ENCODE data around the gene CFAP77. TPM values are rescaled to one million over a fixed set of nuclear protein-coding genes. Genes with fewer than 3 reads are reported as not detected.

The CFAP77 gene
- total RNA-seq, 4 donors from 2014 or later = 0.44 TPM; not detected in 3

- H3K4me1 ChIP-seq = no peaks in the 10 kb centered on the region
- H3K4me3 ChIP-seq (replicated peaks in 1 of 3) = no peak overlapping the region
- DNase-seq = no peak
- 36 to 53% methylated on average over 9 to 14 of the region's 14 CpGs for WGBS, 2 donors
- TF ChIP-seq POLR2A (IDR thresholded peaks at IDR 0.05) = no peak
- no peak for TF ChIP-seq CTCF (IDR thresholded peaks at IDR 0.05)
- H3K9me3 ChIP-seq = no peaks in the 10 kb centered on the region
- H3K27ac ChIP-seq = no peak overlapping the region
- peaks cover 7% of the 10 kb centered on the region for H3K27me3 ChIP-seq
- intact Hi-C loops (cut with DNase I) = no loop called here
- H3K36me3 ChIP-seq = no peaks in the 10 kb centered on the region
Measured at GRCh38 chr9:132485393-132485792, 75.4 kb downstream of the CFAP77 start.

- no peak for DNase-seq
- Histone ChIP-seq H3K4me1 (no peaks in the 10 kb centered on the region), H3K4me3 (replicated peaks in 1 of 3) (no peak overlapping the region), H3K9me3 (no peaks in the 10 kb centered on the region), H3K36me3 (no peaks in the 10 kb centered on the region), H3K27ac (no peak overlapping the region), H3K27me3 (peaks cover 7% of the 10 kb centered on the region)
- 52% methylated on average over 19 to 29 of the region's 32 CpGs for WGBS, 2 donors
- TF ChIP-seq POLR2A (IDR thresholded peaks at IDR 0.05) (no peak), CTCF (IDR thresholded peaks at IDR 0.05) (no peak)
- intact Hi-C loops (cut with DNase I) = no loop called here
Measured at GRCh38 chr9:132486706-132487350, 76.8 kb downstream of the CFAP77 start.

GRCh38 chr9:132487351-132487791, 77.4 kb downstream of the CFAP77 start:
- intact Hi-C loops (cut with DNase I) = no loop called here
- H3K27me3 ChIP-seq = peaks cover 7% of the 10 kb centered on the region

GRCh38 chr9:132487980-132488535, 78.0 kb downstream of the CFAP77 start:
- Histone ChIP-seq H3K36me3 (no peaks in the 10 kb centered on the region), H3K27me3 (peaks cover 7% of the 10 kb centered on the region), H3K27ac (no peak overlapping the region), H3K4me1 (no peaks in the 10 kb centered on the region), H3K9me3 (no peaks in the 10 kb centered on the region), H3K4me3 (replicated peaks in 1 of 3) (no peak overlapping the region)
- TF ChIP-seq POLR2A (IDR thresholded peaks at IDR 0.05) (no peak), CTCF (IDR thresholded peaks at IDR 0.05) (no peak)
- intact Hi-C loops (cut with DNase I) = no loop called here
- no peak for DNase-seq
- 27 to 34% methylated on average over 7 of the region's 7 CpGs for WGBS, 2 donors

More at GRCh38 chr9:132487351-132487791, 77.4 kb downstream of the CFAP77 start:
- no peak for TF ChIP-seq CTCF (IDR thresholded peaks at IDR 0.05)
- no peak for TF ChIP-seq POLR2A (IDR thresholded peaks at IDR 0.05)
- Histone ChIP-seq H3K4me1 (no peaks in the 10 kb centered on the region), H3K27ac (no peak overlapping the region), H3K9me3 (no peaks in the 10 kb centered on the region), H3K4me3 (replicated peaks in 1 of 3) (no peak overlapping the region), H3K36me3 (no peaks in the 10 kb centered on the region)
- DNase-seq = no peak
- 81 to 82% methylated on average over 7 of the region's 7 CpGs for WGBS, 2 donors

GRCh38 chr9:132488626-132489025, 78.6 kb downstream of the CFAP77 start:
- intact Hi-C loops (cut with DNase I) = no loop called here

More at GRCh38 chr9:132488626-132489025, 78.6 kb downstream of the CFAP77 start:
- H3K27me3 ChIP-seq = peaks cover 7% of the 10 kb centered on the region
- no peak for TF ChIP-seq CTCF (IDR thresholded peaks at IDR 0.05)
- TF ChIP-seq POLR2A (IDR thresholded peaks at IDR 0.05) = no peak
- H3K27ac ChIP-seq = no peak overlapping the region
- H3K4me3 ChIP-seq (replicated peaks in 1 of 3) = no peak overlapping the region
- WGBS, 2 donors = 28 to 31% methylated on average over 8 to 9 of the region's 9 CpGs
- no peaks in the 10 kb centered on the region for H3K4me1 ChIP-seq
- H3K36me3 ChIP-seq = no peaks in the 10 kb centered on the region
- no peak for DNase-seq
- H3K9me3 ChIP-seq = no peaks in the 10 kb centered on the region
